K562 (cell line): ENCODE results near the gene HACE1. TPM values are rescaled to one million over a fixed set of nuclear protein-coding genes. Genes with fewer than 3 reads are reported as not detected.

ENCODE experiments used
- ATAC-seq: fragments of 200-7000 bp; cut with Tn5 transposase; 3 replicates; pipeline ENCODE4 v1.9.1; 2020; ENCODE audit warnings: moderate library complexity
- BruUV-seq: library from RNA; stranded (reverse); fragments of 400-500 nt; replicated peaks from 2 replicates; lab custom pipeline; 2021; lab: Mats Ljungman, UMichigan
- CTCF ChIA-PET: fragments of 300-600 bp; formaldehyde crosslinking; extraction: SDS; loops from one replicate; lab custom pipeline; 2021; ENCODE audit warnings: low intra/inter-chr PET ratio; lab: Yijun Ruan, JAX
- POLR2A ChIA-PET: fragments of 300-600, 350-650 bp; sonication (Branson Sonifier 250); formaldehyde crosslinking; extraction: SDS; loops from one replicate; lab custom pipeline; 2021; ENCODE audit warnings: antibody characterized with exemption, inconsistent platforms; lab: Yijun Ruan, JAX
- DNase-seq, 4 experiments: peaks; one replicate each; pipeline versions ENCODE4 v3.0.0 to v3.0.0-alpha.2; 2011 to 2018; ENCODE audit warnings: low spot score in 3 of 4, mixed read lengths in 3 of 4; ENCODE audit errors: extremely low read depth in 1 of 4
- FAIRE-seq: peaks from 2 replicates; lab custom pipeline; 2011; peaks lifted over from hg19 to GRCh38; lab: Jason Lieb, UNC
- H2AFZ ChIP-seq: 2 replicates; pipeline ENCODE4 v1.6.0; 2011; ENCODE audit warnings: low read depth, low read length, control low read depth, inconsistent platforms
- H3K27ac ChIP-seq: fragments of 200-600 bp; 3 replicates; pipeline ENCODE4 v1.8.0; 2011; ENCODE audit warnings: low read depth, mild to moderate bottlenecking, control low read depth, inconsistent platforms, low read length, moderate library complexity, mixed read lengths; ENCODE audit errors: extremely low read depth
- H3K27me3 ChIP-seq, 2 experiments: fragments of 300-600 bp in 1 of 2; 2 replicates in 1 of 2; 3 replicates in 1 of 2; pipeline versions ENCODE4 v1.6.0 to v1.8.0; 2011; ENCODE audit warnings: inconsistent platforms in 2 of 2, low read length in 2 of 2, mild to moderate bottlenecking in 1 of 2, mixed read lengths in 1 of 2, moderate library complexity in 1 of 2; ENCODE audit not compliant: control insufficient read depth in 2 of 2, insufficient read depth in 2 of 2
- H3K36me3 ChIP-seq: fragments of 300-600 bp; 3 replicates; pipeline ENCODE4 v1.8.0; 2011; ENCODE audit warnings: mild to moderate bottlenecking, low read length, inconsistent platforms; ENCODE audit not compliant: control insufficient read depth, insufficient read depth
- H3K4me1 ChIP-seq, 2 experiments: fragments of 200-600 bp in 1 of 2; replicated peaks in 1 of 2; 2 replicates in 1 of 2; 3 replicates in 1 of 2; pipeline versions ENCODE4 v1.5.1 to v1.8.0; 2011; ENCODE audit warnings: inconsistent platforms in 2 of 2, low read length in 2 of 2, mild to moderate bottlenecking in 1 of 2, mixed read lengths in 1 of 2, moderate library complexity in 1 of 2; ENCODE audit not compliant: control insufficient read depth in 2 of 2, insufficient read depth in 2 of 2
- H3K4me2 ChIP-seq: 2 replicates; pipeline ENCODE4 v1.6.1; 2011; ENCODE audit warnings: low read length, control low read depth, inconsistent platforms, mixed read lengths; ENCODE audit not compliant: insufficient read depth
- H3K4me3 ChIP-seq: fragments of 200-600 bp; sonication (generic), shearing (Covaris generic); 2 replicates; pipeline ENCODE4 v1.5.1; 2016; ENCODE audit warnings: control low read depth, inconsistent platforms
- H3K79me2 ChIP-seq: fragments of 200-600 bp; 3 replicates; pipeline ENCODE4 v1.8.0; 2011; ENCODE audit warnings: low read length, inconsistent platforms; ENCODE audit not compliant: control insufficient read depth, insufficient read depth
- H3K9ac ChIP-seq, 2 experiments: 2 replicates each; pipeline versions ENCODE4 v1.6.0 to v1.6.1; 2011; ENCODE audit warnings: low read depth in 2 of 2, low read length in 2 of 2, control low read depth in 1 of 2, inconsistent platforms in 1 of 2, mild to moderate bottlenecking in 1 of 2, mixed read lengths in 1 of 2; ENCODE audit not compliant: insufficient read depth in 1 of 2
- H3K9me1 ChIP-seq: one replicate; pipeline ENCODE4 v1.6.0; 2011; ENCODE audit warnings: inconsistent platforms, mild to moderate bottlenecking, low read length, moderate library complexity; ENCODE audit not compliant: control insufficient read depth, insufficient read depth
- H3K9me3 ChIP-seq: replicated peaks from 2 replicates; pipeline ENCODE4 v1.5.1; 2011; ENCODE audit warnings: low read depth, low read length, inconsistent platforms; ENCODE audit not compliant: control insufficient read depth, insufficient read depth
- H4K20me1 ChIP-seq: replicated peaks from 2 replicates; pipeline ENCODE4 v1.6.1; 2011; ENCODE audit warnings: low read length, inconsistent platforms, mixed read lengths; ENCODE audit not compliant: control insufficient read depth, insufficient read depth
- CREB1 ChIP-seq, 2 experiments: sonication (generic) in 1 of 2; formaldehyde crosslinking in 1 of 2; IDR thresholded peaks; 2 replicates each; pipeline versions ENCODE4 v1.6.1 to v1.8.0; 2012 to 2022; ENCODE audit warnings: inconsistent platforms in 1 of 2, mild to moderate bottlenecking in 1 of 2, missing genetic modification reagents in 1 of 2, moderate library complexity in 1 of 2
- HDAC6 ChIP-seq: IDR thresholded peaks from 2 replicates; pipeline ENCODE4 v1.6.1; 2012; ENCODE audit warnings: low read depth, mild to moderate bottlenecking, control low read depth, inconsistent platforms, low read length, moderate library complexity
- NFIC ChIP-seq: fragments of 450-650 bp; IDR thresholded peaks from 2 replicates; pipeline ENCODE4 v1.6.1; 2017; ENCODE audit warnings: mild to moderate bottlenecking, inconsistent platforms
- NUFIP1 ChIP-seq: fragments of 450-650 bp; IDR thresholded peaks from 2 replicates; pipeline ENCODE4 v1.6.1; 2018; ENCODE audit not compliant: partially characterized antibody
- RAD21 ChIP-seq, 2 experiments: fragments of 250-450 bp in 1 of 2; fragments of 450-650 bp in 1 of 2; sonication (Bioruptor Pico) in 1 of 2; formaldehyde crosslinking in 1 of 2; IDR thresholded peaks in 1 of 2; conservative IDR thresholded peaks in 1 of 2; 2 replicates each; pipeline versions ENCODE4 v1.4.0 to v1.8.0; 2020 to 2022; ENCODE audit warnings: mild to moderate bottlenecking in 2 of 2, moderate library complexity in 1 of 2
- THAP12 ChIP-seq: fragments of 250-450 bp; sonication (Bioruptor Pico); IDR thresholded peaks from 2 replicates; pipeline ENCODE4 v1.9.0; 2021; ENCODE audit warnings: mild to moderate bottlenecking, inconsistent platforms
- WGBS: fragments of 100-300 bp; shearing (Covaris generic); methylation state at CpG from one replicate; pipeline ENCODE4 v1.1.6; 2016; ENCODE audit warnings: low coverage, mixed read lengths; ENCODE audit not compliant: insufficient coverage; ENCODE audit errors: missing lambda C conversion rate; 5-methylcytosine and 5-hydroxymethylcytosine counted together
- in situ Hi-C: fragments of 300-500 bp; cut with MboI; formaldehyde crosslinking; loops from 4 replicates; pipeline ENCODE4 v1.15.0; 2018; ENCODE audit warnings: inconsistent platforms, mixed read lengths
- intact Hi-C: fragments of 100-400 bp; cut with micrococcal nuclease; formaldehyde crosslinking; loops from 2 replicates; pipeline ENCODE4 v1.14.2; 2022
- polyA plus RNA-seq, 8 experiments: library from polyadenylated mRNA; depleted of rRNA in 4 of 8; stranded (reverse) in 5 of 8; unstranded in 3 of 8; fragments of >200 nt; fragmentation: Nextera tagmentation in 2 of 8; fragmentation: Illumina TruSeq in 1 of 8; extraction: Ambion mirVana in 2 of 8; extraction: Trizol in 1 of 8; gene quantifications; 2 replicates each; pipeline versions ENCODE4 v1.2.1 to v1.2.3, GENCODE V29; 2011 to 2014; ENCODE audit warnings: inconsistent platforms in 1 of 8, missing spikeins in 1 of 8
- total RNA-seq, 7 experiments: library from RNA; depleted of rRNA in 6 of 7; stranded (reverse); fragments of >200 nt in 6 of 7; fragmentation: Illumina TruSeq in 2 of 7; extraction: Trizol in 2 of 7; gene quantifications; 2 replicates each; pipeline versions ENCODE4 v1.2.1 to v1.2.3, GENCODE V29; 2011 to 2021; ENCODE audit warnings: low replicate concordance in 1 of 7
- TF ChIP-seq, protein P1 (sequence below), 3 experiments: IDR thresholded peaks in 2 of 3; conservative IDR thresholded peaks in 1 of 3; 2 replicates each; pipeline ENCODE4 v1.5.1; 2011 to 2012; ENCODE audit warnings: low read length in 3 of 3, mild to moderate bottlenecking in 3 of 3, control low read depth in 2 of 3, improper control_type of control experiment in 1 of 3, inconsistent platforms in 1 of 3, low read depth in 1 of 3, mixed read lengths in 1 of 3, moderate library complexity in 1 of 3; ENCODE audit not compliant: insufficient read depth in 2 of 3
- TF ChIP-seq, protein P2 (sequence below): fragments of 250-450 bp; sonication (Bioruptor Pico); IDR thresholded peaks from 2 replicates; pipeline ENCODE4 v1.8.0; 2021; ENCODE audit warnings: moderate library complexity, mild to moderate bottlenecking, inconsistent platforms
- TF ChIP-seq, protein P3 (sequence below): fragments of 450-650 bp; formaldehyde crosslinking; IDR thresholded peaks from 2 replicates; pipeline ENCODE4 v1.4.0; 2020; ENCODE audit warnings: mild to moderate bottlenecking, mixed read lengths

Gene HACE1
- total and polyA plus RNA-seq, 9 of the 15 experiments (the other 6 are each of a cell fraction or from before 2014, with no cell fraction given), result 3.6 to 19.9 (median 9.1) TPM

GRCh38 chr6:104896914-104897313 lies 37.2 kb upstream of the HACE1 start:
- in situ Hi-C loops, result no loop called here
- FAIRE-seq, result no peak
- no peak for DNase-seq
- Histone ChIP-seq H3K36me3 (no peaks in the 10 kb centered on the region), H3K4me1 (no peaks in the 10 kb centered on the region), H3K27ac (no peak overlapping the region), H2AFZ (no peak overlapping the region), H3K9me1 (no peaks in the 10 kb centered on the region), H3K4me2 (no peak overlapping the region), H3K27me3 (no peaks in the 10 kb centered on the region), H3K9me3 (no peaks in the 10 kb centered on the region), H4K20me1 (no peaks in the 10 kb centered on the region), H3K79me2 (no peaks in the 10 kb centered on the region), H3K4me3 (no peak overlapping the region), H3K9ac (no peak overlapping the region)
- WGBS, result 4% methylated on average over 5 of the region's 5 CpGs
- ChIA-PET CTCF (no interaction called here), POLR2A (no interaction called here)
- TF ChIP-seq, protein P1, sequence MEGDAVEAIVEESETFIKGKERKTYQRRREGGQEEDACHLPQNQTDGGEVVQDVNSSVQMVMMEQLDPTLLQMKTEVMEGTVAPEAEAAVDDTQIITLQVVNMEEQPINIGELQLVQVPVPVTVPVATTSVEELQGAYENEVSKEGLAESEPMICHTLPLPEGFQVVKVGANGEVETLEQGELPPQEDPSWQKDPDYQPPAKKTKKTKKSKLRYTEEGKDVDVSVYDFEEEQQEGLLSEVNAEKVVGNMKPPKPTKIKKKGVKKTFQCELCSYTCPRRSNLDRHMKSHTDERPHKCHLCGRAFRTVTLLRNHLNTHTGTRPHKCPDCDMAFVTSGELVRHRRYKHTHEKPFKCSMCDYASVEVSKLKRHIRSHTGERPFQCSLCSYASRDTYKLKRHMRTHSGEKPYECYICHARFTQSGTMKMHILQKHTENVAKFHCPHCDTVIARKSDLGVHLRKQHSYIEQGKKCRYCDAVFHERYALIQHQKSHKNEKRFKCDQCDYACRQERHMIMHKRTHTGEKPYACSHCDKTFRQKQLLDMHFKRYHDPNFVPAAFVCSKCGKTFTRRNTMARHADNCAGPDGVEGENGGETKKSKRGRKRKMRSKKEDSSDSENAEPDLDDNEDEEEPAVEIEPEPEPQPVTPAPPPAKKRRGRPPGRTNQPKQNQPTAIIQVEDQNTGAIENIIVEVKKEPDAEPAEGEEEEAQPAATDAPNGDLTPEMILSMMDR (IDR thresholded peaks at IDR 0.05 in 2 of 3, conservative IDR thresholded peaks at IDR 0.05 in 1 of 3; ENCODE audit: insufficient read depth in 2 of 3, low read depth in 1 of 3, low read length in 3 of 3), result peak in 1 of 3 experiments; percentile 43; a peak in 2 of 6 replicates
- no peak for TF ChIP-seq HDAC6
- no peak for TF ChIP-seq CREB1 (IDR thresholded peaks at IDR 0.05)
- no peak for TF ChIP-seq CREB1 (CRISPR knock-in tag; IDR thresholded peaks at IDR 0.05)
- peak in 1 of 2 experiments; percentile 25; a peak in 1 of 4 replicates for TF ChIP-seq RAD21 (CRISPR knock-in tag; conservative IDR thresholded peaks at IDR 0.05 in 1 of 2, IDR thresholded peaks at IDR 0.05 in 1 of 2)
- 0 out of 2 replicates have a peak, but pooled peaks have one; percentile 14 for TF ChIP-seq NFIC
- no peak for TF ChIP-seq THAP12
- TF ChIP-seq, protein P2, sequence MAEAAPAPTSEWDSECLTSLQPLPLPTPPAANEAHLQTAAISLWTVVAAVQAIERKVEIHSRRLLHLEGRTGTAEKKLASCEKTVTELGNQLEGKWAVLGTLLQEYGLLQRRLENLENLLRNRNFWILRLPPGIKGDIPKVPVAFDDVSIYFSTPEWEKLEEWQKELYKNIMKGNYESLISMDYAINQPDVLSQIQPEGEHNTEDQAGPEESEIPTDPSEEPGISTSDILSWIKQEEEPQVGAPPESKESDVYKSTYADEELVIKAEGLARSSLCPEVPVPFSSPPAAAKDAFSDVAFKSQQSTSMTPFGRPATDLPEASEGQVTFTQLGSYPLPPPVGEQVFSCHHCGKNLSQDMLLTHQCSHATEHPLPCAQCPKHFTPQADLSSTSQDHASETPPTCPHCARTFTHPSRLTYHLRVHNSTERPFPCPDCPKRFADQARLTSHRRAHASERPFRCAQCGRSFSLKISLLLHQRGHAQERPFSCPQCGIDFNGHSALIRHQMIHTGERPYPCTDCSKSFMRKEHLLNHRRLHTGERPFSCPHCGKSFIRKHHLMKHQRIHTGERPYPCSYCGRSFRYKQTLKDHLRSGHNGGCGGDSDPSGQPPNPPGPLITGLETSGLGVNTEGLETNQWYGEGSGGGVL, result no peak
- TF ChIP-seq NUFIP1, result no peak
- TF ChIP-seq, protein P3, sequence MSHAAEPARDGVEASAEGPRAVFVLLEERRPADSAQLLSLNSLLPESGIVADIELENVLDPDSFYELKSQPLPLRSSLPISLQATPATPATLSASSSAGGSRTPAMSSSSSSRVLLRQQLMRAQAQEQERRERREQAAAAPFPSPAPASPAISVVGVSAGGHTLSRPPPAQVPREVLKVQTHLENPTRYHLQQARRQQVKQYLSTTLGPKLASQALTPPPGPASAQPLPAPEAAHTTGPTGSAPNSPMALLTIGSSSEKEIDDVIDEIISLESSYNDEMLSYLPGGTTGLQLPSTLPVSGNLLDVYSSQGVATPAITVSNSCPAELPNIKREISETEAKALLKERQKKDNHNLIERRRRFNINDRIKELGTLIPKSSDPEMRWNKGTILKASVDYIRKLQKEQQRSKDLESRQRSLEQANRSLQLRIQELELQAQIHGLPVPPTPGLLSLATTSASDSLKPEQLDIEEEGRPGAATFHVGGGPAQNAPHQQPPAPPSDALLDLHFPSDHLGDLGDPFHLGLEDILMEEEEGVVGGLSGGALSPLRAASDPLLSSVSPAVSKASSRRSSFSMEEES, result peak; percentile 26; the same call in 1 of the 2 replicates
- ATAC-seq, result 0 out of 3 replicates have a peak, but pooled peaks have one; percentile 45
- BruUV-seq, result no TSS peak
- intact Hi-C loops, result loop anchor here (5.0 kb wide), 1 partner anchor 180 kb away; no protein-coding TSS in a partner anchor
